ENCODE data around the gene SLC9A8.

Gene SLC9A8

DNA sequence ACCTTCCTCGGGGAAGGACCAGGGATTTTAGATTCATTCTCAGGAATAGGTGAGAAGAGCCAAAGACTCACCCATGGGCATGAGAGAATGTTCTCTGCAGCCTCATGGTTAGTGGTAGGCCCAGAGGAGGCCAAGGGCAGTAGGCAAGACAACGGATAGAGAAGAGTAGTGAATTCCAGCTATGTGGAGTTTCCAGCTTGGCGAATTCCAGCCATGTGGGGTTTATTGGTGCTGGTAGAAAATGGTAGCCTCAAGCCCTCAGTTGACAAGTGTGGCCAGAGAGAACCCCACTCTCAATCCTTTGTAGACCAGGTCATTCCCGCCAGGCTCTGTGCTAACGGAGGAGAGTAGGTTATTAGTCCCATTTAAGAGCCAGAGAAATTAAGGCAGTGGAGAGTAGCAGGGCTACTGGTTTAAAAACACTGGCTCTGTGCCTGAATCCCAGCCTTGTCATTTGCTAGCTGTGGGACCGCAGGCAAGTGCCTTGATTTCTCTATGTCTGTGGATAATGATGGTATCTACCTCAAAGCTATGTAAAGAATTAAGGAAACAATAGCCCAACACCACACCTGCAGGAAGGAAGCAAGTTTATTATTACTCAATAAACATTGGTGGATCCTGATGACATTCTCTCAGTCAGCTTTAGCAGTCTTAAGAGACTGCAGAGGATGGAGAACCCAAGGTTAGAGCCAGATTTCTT lies 2.0 kb upstream of the SLC9A8 start:
- no peak overlapping the region for H3K27ac ChIP-seq
- TF ChIP-seq, protein P1, sequence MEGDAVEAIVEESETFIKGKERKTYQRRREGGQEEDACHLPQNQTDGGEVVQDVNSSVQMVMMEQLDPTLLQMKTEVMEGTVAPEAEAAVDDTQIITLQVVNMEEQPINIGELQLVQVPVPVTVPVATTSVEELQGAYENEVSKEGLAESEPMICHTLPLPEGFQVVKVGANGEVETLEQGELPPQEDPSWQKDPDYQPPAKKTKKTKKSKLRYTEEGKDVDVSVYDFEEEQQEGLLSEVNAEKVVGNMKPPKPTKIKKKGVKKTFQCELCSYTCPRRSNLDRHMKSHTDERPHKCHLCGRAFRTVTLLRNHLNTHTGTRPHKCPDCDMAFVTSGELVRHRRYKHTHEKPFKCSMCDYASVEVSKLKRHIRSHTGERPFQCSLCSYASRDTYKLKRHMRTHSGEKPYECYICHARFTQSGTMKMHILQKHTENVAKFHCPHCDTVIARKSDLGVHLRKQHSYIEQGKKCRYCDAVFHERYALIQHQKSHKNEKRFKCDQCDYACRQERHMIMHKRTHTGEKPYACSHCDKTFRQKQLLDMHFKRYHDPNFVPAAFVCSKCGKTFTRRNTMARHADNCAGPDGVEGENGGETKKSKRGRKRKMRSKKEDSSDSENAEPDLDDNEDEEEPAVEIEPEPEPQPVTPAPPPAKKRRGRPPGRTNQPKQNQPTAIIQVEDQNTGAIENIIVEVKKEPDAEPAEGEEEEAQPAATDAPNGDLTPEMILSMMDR (IDR thresholded peaks at IDR 0.05) = no peak
- no peak for TF ChIP-seq ZFX (IDR thresholded peaks at IDR 0.05; ENCODE audit: borderline replicate concordance)

DNA sequence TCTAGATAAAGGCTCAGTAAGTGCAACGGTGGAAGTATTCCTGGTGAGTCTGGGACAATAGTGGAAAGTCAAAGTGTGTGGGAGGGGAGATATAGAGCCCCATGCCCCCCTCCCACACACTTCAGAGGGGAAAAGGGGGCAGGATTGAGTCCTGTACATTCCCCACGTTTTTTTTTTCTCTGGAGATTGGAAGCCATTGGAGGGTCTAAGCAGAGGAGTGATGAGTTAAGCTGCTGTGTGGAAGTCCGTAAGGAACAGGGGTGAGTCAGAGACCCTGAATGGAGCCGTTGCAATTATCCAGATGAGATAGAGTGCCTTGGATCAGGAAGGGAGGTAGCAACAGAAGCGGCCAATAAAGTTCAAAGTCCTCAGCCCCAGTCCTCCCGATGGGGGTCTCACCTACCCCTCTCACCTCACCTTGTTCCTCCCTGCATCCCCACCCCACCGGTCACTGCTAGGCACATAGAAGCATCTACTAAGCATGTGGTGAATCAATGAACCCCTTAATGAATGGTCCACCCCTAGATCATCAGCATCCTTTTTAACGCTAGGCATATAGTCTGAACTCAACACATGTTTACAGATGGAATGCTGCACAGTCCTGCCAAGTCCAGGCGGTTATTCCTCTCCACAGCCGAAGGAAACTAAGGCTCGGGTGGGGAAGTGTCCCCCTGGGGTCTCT lies 662 bp upstream of the SLC9A8 start:
- H3K27ac ChIP-seq = peak overlapping the region; percentile 94
- TF ChIP-seq, protein P1 (IDR thresholded peaks at IDR 0.05) = no peak

DNA sequence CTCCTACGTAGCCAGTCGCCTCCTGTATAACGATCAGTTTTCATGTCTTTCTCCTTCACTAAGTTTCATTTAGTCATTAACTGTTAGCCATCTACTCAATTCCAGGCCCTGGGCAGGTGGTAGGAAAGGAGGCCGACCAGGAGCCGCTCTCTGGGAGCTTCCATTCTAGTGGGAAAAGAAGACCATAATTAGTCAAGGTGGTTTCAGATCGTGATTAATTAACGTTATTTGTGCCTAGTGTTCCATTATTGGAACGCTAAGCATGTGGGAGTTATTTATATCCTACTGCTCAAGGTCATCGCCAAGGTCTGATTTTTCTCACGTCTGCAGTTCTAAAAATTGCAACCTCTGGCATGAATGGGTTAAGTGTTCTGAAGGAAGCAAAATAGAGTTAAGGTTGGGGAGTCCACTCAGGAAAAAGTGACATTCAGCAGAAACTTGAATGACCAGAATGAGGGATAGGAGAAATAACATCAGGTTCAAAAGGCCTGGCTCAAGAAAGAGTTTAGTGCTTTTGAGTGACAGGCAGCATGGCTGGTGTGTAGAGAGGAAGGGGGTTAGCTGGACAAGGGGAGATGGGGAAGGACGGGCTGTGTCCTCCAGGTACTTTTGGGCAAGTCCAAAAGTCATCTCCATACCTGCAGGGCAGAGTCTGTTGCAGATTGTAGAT lies 812 bp downstream of the SLC9A8 start:
- TF ChIP-seq, protein P1 (IDR thresholded peaks at IDR 0.05) = no peak
- TF ChIP-seq ZFX (IDR thresholded peaks at IDR 0.05; ENCODE audit: borderline replicate concordance) = no peak
- peak overlapping the region; percentile 94 for H3K27ac ChIP-seq

DNA sequence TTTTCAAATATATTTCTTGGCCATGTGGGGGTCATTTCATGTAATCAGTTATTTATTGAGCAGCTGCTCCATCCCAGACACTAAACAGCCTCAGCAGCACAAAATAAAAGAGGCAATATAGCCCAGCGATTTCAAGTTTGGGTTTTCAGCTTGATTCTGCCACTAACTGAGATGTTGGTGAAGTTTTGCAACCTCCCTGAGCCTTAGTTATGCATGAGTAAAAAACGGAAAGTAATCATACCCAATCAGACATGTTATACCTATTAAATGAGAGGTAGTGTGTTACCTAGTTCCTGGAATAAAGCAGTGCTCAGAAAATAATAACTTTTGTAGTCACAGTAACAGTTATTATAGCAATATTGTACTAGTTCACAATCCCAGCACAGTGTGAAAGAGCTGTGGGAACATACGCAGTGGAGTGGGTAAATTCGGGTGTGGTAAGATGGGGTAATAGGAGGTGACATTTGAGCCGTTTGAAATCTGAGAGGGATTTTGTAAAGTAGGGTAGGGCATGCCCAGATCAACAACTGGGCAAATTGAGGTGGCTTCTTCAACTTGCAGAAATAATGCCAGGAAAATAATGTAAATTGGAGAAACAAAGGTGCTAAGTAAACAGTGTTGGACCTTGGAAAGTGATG lies 1.5 kb downstream of the SLC9A8 start:
- peak overlapping the region; percentile 94 for H3K27ac ChIP-seq
- TF ChIP-seq ZFX (IDR thresholded peaks at IDR 0.05; ENCODE audit: borderline replicate concordance) = no peak
- TF ChIP-seq, protein P1 (IDR thresholded peaks at IDR 0.05) = no peak

DNA sequence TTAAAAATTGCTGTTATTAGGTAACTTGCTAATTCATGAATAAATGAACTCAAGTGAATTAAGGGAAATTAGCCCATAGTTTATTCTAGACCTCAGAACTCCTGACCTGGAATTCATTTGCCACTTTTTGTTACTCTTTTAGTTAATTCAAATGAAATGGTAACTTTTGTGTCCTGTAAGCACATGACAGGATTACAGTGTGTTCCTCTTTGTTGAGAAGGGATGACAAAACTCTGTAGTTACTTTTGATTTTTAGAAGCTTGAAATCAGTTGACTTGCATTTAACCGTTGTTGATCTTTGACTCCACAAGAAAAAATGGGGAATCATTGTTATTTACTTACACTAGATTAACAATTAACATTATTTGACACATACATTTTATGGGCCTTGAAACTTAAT lies 6.2 kb downstream of the SLC9A8 start:
- H3K27ac ChIP-seq = no peak overlapping the region
- TF ChIP-seq, protein P1 (IDR thresholded peaks at IDR 0.05) = no peak
- TF ChIP-seq ZFX (IDR thresholded peaks at IDR 0.05; ENCODE audit: borderline replicate concordance) = no peak

DNA sequence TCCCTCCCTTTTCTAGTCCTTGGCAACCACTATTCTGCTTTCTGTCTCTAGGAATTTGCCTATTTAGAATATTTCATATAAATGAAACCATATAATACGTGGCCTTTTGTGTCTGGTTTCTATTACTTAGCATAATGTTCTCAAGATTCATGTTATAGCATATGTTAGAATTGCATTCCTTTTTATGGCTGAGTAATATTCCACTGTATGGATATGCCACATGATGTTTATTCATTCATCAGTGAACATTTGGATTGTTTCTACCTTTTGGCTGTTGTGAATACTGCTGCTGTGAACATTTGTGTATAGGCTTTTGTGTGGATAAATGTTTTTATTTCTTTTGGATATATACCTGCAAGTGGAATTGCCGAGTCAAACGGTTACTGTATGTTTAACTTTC lies 7.1 kb downstream of the SLC9A8 start:
- no peak overlapping the region for H3K27ac ChIP-seq
- TF ChIP-seq, protein P1 (IDR thresholded peaks at IDR 0.05) = no peak
- TF ChIP-seq ZFX (IDR thresholded peaks at IDR 0.05; ENCODE audit: borderline replicate concordance) = no peak
